Stomach (tissue), 4 donors: Measurements from ENCODE around the gene TPRN.

Experiments
- POLR2AphosphoS5 ChIP-seq, 3 donors: sonication (generic); formaldehyde crosslinking; IDR thresholded peaks; one replicate each; pipeline ENCODE4 v1.6.1; 2016; ENCODE audit warnings: antibody characterized with exemption in 3 of 3
- TF ChIP-seq, protein P1 (sequence below), 7 experiments: fragments of 450-650 bp in 4 of 7; fragments of 200-600 bp in 3 of 7; sonication (generic) in 3 of 7; IDR thresholded peaks; one replicate each; pipeline ENCODE4 v1.5.1; 2016 to 2019; ENCODE audit warnings: antibody characterized with exemption in 7 of 7, control low read depth in 2 of 7, mild to moderate bottlenecking in 1 of 7

DNA sequence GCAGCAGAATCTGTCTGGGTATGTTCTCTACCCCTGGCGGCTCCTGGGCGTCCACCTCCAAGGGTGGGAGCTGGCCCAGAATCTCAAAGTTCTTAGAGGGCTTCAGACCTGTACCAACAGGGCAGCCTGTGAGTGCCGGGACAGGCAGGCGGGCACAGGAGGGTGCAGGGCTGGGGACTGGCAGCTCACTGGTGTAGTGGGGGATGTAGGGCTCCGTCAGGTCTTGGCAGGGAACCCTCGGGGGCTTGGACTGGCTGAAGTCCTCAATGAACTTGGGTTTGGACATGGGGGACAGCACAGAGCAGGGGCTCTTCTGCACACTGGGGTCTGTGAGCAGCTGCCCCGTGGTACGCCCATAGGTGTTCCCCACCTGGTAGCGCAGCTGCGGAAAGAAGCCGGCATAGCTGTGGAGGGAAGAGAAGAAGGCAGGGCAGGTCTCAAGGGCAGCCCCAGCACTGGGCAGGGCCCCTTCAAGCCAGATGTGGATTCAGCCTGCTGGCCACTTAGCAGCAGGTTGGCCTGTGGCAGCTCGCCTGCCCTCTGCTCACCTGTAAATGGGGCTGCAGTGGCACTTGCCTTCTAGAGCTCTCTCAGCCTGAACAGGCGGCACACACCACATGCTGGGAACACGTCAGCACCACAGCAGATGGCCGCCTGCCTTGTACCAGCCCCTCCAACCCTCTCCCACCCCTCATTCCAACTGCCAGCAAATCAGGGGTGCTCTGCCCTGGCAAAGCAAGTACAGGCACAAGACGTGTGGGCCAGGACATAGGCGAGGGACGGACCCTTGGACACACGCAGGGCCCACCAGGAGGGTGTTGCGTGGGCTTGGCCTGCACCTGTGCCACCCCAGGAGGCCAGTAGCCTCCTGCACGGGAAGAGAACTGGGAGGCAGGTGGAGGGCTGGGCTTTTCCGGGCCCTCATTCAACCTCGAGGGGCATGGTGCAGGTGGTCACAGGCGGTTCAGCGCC lies 45.2 kb upstream of the TPRN start:
- TF ChIP-seq, protein P1, sequence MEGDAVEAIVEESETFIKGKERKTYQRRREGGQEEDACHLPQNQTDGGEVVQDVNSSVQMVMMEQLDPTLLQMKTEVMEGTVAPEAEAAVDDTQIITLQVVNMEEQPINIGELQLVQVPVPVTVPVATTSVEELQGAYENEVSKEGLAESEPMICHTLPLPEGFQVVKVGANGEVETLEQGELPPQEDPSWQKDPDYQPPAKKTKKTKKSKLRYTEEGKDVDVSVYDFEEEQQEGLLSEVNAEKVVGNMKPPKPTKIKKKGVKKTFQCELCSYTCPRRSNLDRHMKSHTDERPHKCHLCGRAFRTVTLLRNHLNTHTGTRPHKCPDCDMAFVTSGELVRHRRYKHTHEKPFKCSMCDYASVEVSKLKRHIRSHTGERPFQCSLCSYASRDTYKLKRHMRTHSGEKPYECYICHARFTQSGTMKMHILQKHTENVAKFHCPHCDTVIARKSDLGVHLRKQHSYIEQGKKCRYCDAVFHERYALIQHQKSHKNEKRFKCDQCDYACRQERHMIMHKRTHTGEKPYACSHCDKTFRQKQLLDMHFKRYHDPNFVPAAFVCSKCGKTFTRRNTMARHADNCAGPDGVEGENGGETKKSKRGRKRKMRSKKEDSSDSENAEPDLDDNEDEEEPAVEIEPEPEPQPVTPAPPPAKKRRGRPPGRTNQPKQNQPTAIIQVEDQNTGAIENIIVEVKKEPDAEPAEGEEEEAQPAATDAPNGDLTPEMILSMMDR (IDR thresholded peaks at IDR 0.05) = no peak
- TF ChIP-seq POLR2AphosphoS5 (IDR thresholded peaks at IDR 0.05) = no peak
